GM11168 (cell line): Measurements from ENCODE around the gene CTSD.

Source experiments
- in situ Hi-C: fragments of 300-500 bp; cut with MboI; formaldehyde crosslinking; loops from one replicate; pipeline ENCODE4 v1.12.0; 2022; ENCODE audit warnings: low sequenced_read_pairs; ENCODE audit not compliant: unreplicated experiment

CTSD gene

DNA sequence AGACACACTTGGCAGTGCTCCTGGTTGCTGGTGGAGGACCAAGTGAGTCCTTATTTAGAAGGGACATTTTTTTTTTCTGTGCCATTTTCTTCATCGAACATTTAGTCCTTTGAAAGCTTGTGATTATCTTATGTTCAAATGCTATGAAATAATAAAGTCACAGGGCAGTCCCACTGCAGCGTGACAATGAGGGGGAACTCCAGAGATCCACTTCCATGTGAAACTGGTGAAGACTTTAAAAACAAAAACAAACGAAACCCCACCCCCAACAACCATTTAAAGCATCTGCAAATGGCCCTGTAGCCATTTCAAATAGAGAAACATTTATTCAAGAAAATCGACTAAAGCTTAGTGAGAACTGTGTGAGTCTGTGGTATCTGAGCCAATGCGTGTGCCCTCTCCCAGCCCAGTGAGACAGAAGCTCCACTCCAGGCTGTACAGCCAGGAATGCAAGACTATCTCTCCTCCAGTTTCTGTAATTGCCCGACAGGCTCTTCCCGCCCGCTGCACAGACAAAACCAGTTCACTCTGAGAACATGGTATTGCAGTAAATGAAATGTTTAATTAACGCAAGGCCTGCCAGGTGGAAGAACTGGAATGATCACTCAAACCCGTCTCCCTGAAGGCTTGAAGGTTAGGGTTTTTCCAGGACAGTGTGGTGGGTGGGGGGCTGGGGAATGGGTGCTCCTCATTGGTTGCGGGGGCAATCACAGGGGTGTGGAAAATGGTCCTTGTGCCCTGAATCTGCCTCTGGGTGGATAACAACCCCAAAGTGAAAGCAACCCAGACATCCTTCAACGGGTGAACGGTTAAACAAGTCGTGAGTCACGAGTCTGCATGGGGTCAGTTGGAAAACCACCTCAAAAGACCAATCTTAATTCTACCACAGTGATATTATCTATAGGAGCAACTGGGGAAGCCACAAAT is 58.3 kb downstream of the CTSD start:
- in situ Hi-C loops: loop anchor here (10.0 kb wide), 1 partner anchor 59 kb away; the partner anchor contains the start of gene CTSD

DNA sequence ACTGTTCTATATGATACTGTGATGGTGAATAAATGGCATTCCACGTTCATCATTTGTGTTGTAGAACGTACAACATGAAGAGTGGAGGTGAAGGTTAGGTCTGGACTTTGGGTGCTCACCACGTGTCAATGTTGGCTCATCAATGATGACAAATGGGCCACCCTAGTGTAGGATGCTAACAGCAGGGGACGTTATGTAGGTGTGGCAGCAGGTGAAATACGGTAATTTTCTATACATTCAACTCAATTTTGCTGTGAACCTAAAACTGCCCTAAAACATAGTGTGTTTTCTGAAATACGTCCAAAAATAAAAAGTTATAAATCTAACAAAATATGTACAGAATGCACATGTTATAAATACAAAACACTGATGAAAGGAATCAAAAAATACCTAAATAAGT is 60.6 kb downstream of the CTSD start:
- in situ Hi-C loops: loop anchor here (5.0 to 10.0 kb wide), 2 partner anchors 62 to 109 kb away; partner anchors contain the start of gene CTSD
